KMS-11 (cell line): ENCODE results near the gene GLRA3.

Experiments used
- H2AFZ ChIP-seq: fragments of 200-600 bp; sonication (generic); 2 replicates; pipeline ENCODE4 v1.6.1; 2016; ENCODE audit warnings: antibody characterized with exemption, mixed run types, low read depth
- H3K27ac ChIP-seq: fragments of 200-600 bp; sonication (generic); 2 replicates; pipeline ENCODE4 v1.6.1; 2016; ENCODE audit warnings: mild to moderate bottlenecking, mixed run types
- H3K27me3 ChIP-seq: fragments of 200-600 bp; sonication (generic); 2 replicates; pipeline ENCODE4 v1.6.1; 2017; ENCODE audit warnings: mild to moderate bottlenecking, low read depth, mixed run types, moderate library complexity; ENCODE audit not compliant: insufficient read depth
- H3K36me3 ChIP-seq: fragments of 200-600 bp; sonication (generic); 2 replicates; pipeline ENCODE4 v1.6.1; 2017; ENCODE audit warnings: mild to moderate bottlenecking, mixed run types; ENCODE audit not compliant: insufficient read depth
- H3K4me1 ChIP-seq: fragments of 200-600 bp; sonication (generic); 2 replicates; pipeline ENCODE4 v1.6.1; 2016; ENCODE audit warnings: mild to moderate bottlenecking, low read depth, mixed run types; ENCODE audit not compliant: poor library complexity, severe bottlenecking
- H3K4me2 ChIP-seq: fragments of 200-600 bp; sonication (generic); 2 replicates; pipeline ENCODE4 v1.7.0; 2016; ENCODE audit warnings: mild to moderate bottlenecking, mixed run types
- H3K4me3 ChIP-seq: fragments of 200-600 bp; sonication (generic); IDR thresholded peaks from 2 replicates; pipeline ENCODE4 v1.6.1; 2017; ENCODE audit warnings: low read depth, low read length, mixed read lengths; ENCODE audit not compliant: insufficient read depth
- H3K79me2 ChIP-seq: fragments of 200-600 bp; sonication (generic); 2 replicates; pipeline ENCODE4 v1.6.1; 2016; ENCODE audit warnings: low read depth, mixed run types; ENCODE audit not compliant: insufficient read depth
- H3K9ac ChIP-seq: fragments of 200-600 bp; sonication (generic); 2 replicates; pipeline ENCODE4 v1.6.1; 2016; ENCODE audit warnings: mild to moderate bottlenecking, mixed run types
- H4K20me1 ChIP-seq: fragments of 200-600 bp; sonication (generic); 2 replicates; pipeline ENCODE4 v1.6.1; 2016; ENCODE audit warnings: mild to moderate bottlenecking, mixed run types; ENCODE audit not compliant: insufficient read depth
- CTCF ChIP-seq: fragments of 200-600 bp; sonication (generic); conservative IDR thresholded peaks from 2 replicates; pipeline ENCODE4 v1.6.1; 2017; ENCODE audit warnings: low read depth, mild to moderate bottlenecking, antibody characterized with exemption, low read length, moderate library complexity, mixed read lengths

The GLRA3 gene

GRCh38 chr4:174864031-174864430 is 35.0 kb upstream of the GLRA3 start:
- Histone ChIP-seq H3K27me3 (no peaks in the 10 kb centered on the region), H3K36me3 (no peaks in the 10 kb centered on the region), H3K4me3 (no peak overlapping the region), H4K20me1 (no peaks in the 10 kb centered on the region), H2AFZ (no peak overlapping the region), H3K4me1 (no peaks in the 10 kb centered on the region), H3K27ac (no peak overlapping the region), H3K4me2 (no peak overlapping the region), H3K79me2 (no peaks in the 10 kb centered on the region), H3K9ac (no peak overlapping the region)
- no peak for TF ChIP-seq CTCF

GRCh38 chr4:174860588-174860987 is 31.5 kb upstream of the GLRA3 start:
- Histone ChIP-seq H3K4me2 (no peak overlapping the region), H3K9ac (no peak overlapping the region), H3K36me3 (no peaks in the 10 kb centered on the region), H3K27ac (no peak overlapping the region), H2AFZ (no peak overlapping the region), H4K20me1 (no peaks in the 10 kb centered on the region), H3K27me3 (no peaks in the 10 kb centered on the region), H3K79me2 (no peaks in the 10 kb centered on the region), H3K4me1 (no peaks in the 10 kb centered on the region), H3K4me3 (no peak overlapping the region)
- no peak for TF ChIP-seq CTCF

GRCh38 chr4:174859904-174860303 is 30.9 kb upstream of the GLRA3 start:
- Histone ChIP-seq H3K36me3 (no peaks in the 10 kb centered on the region), H3K4me1 (no peaks in the 10 kb centered on the region), H3K4me2 (no peak overlapping the region), H3K9ac (no peak overlapping the region), H3K4me3 (no peak overlapping the region), H2AFZ (no peak overlapping the region), H3K79me2 (no peaks in the 10 kb centered on the region), H3K27ac (no peak overlapping the region), H4K20me1 (no peaks in the 10 kb centered on the region), H3K27me3 (no peaks in the 10 kb centered on the region)
- no peak for TF ChIP-seq CTCF

GRCh38 chr4:174856926-174857800 is 28.1 kb upstream of the GLRA3 start:
- H3K36me3 ChIP-seq, result no peaks in the 10 kb centered on the region
- H3K27me3 ChIP-seq, result no peaks in the 10 kb centered on the region
- H3K27ac ChIP-seq, result no peak overlapping the region
- no peak overlapping the region for H2AFZ ChIP-seq
- H3K4me1 ChIP-seq, result no peaks in the 10 kb centered on the region
- no peak for TF ChIP-seq CTCF
- no peak overlapping the region for H3K9ac ChIP-seq
- no peaks in the 10 kb centered on the region for H3K79me2 ChIP-seq
- H4K20me1 ChIP-seq, result no peaks in the 10 kb centered on the region
- no peak overlapping the region for H3K4me3 ChIP-seq
- no peak overlapping the region for H3K4me2 ChIP-seq
